Heart right ventricle (tissue), 16 donors: ENCODE data around the gene STK40. TPM values are rescaled to one million over a fixed set of nuclear protein-coding genes. Genes with fewer than 3 reads are reported as not detected.

Experiments used
- ATAC-seq, 8 donors: fragments of 200-7000 bp; cut with Tn5 transposase; one replicate each; pipeline ENCODE4 v1.9.1; 2020; ENCODE audit warnings: mild to moderate bottlenecking in 8 of 8, moderate library complexity in 8 of 8, moderate number of reproducible peaks in 1 of 8
- DNase-seq, 2 donors: peaks; one replicate each; pipeline ENCODE4 v3.0.0-alpha.2; 2020
- H3K27ac ChIP-seq, 10 donors: fragments of 200-600 bp; sonication (generic) in 2 of 10; one replicate each; pipeline versions ENCODE4 v1.5.0 to v1.8.0; 2020 to 2022; ENCODE audit warnings: mild to moderate bottlenecking in 3 of 10
- H3K27me3 ChIP-seq, 7 donors: fragments of 200-600 bp; one replicate each; pipeline ENCODE4 v1.8.0; 2021 to 2022; ENCODE audit warnings: mild to moderate bottlenecking in 2 of 7
- H3K36me3 ChIP-seq, 9 donors: fragments of 200-600 bp; sonication (generic) in 1 of 9; one replicate each; pipeline versions ENCODE4 v1.5.0 to v1.8.0; 2020 to 2022; ENCODE audit warnings: mild to moderate bottlenecking in 2 of 9
- H3K4me1 ChIP-seq, 9 donors: fragments of 200-600 bp; sonication (generic) in 1 of 9; one replicate each; pipeline versions ENCODE4 v1.5.0 to v1.8.0; 2020 to 2022; ENCODE audit warnings: mild to moderate bottlenecking in 4 of 9
- H3K4me3 ChIP-seq, 10 donors: fragments of 200-600 bp; sonication (generic) in 2 of 10; one replicate each; pipeline versions ENCODE4 v1.5.0 to v1.8.0; 2020 to 2022; ENCODE audit warnings: mild to moderate bottlenecking in 7 of 10, moderate library complexity in 2 of 10
- H3K9me3 ChIP-seq, 11 donors: fragments of 200-600 bp in 10 of 11; sonication (generic) in 2 of 11; one replicate each; pipeline versions ENCODE4 v1.5.0 to v1.8.0; 2013 to 2022; ENCODE audit warnings: mild to moderate bottlenecking in 2 of 11, control low read depth in 1 of 11, moderate library complexity in 1 of 11
- WGBS, 2 donors: extraction: QIAGEN DNeasy Blood & Tissue Kit; methylation state at CpG; one replicate each; pipeline ENCODE4 v1.1.7; 2013; ENCODE audit warnings: inconsistent platforms in 1 of 2; 5-methylcytosine and 5-hydroxymethylcytosine counted together
- intact Hi-C, 10 donors: fragments of 100-400 bp; cut with DNase I; formaldehyde crosslinking; loops; one replicate each; pipeline versions ENCODE4 v1.11.1 to v1.14.2; 2022
- polyA plus RNA-seq, 2 donors: library from polyadenylated mRNA; stranded (reverse); fragments of 200-250 nt; gene quantifications; one replicate each; pipeline ENCODE4 v1.2.3, GENCODE V29; 2013
- total RNA-seq, 10 donors: library from RNA; stranded (reverse); fragmentation: NEBNext Ultra II Directional in 3 of 10; extraction: Animal tissue kit (Norgen Biotek cat#: 25700) in 3 of 10; gene quantifications; one replicate each; pipeline versions ENCODE4 v1.2.1 to v1.2.4, GENCODE V29; 2021 to 2023
- TF ChIP-seq, protein P1 (sequence below), 9 donors: fragments of 200-600 bp; sonication (generic) in 2 of 9; IDR thresholded peaks; one replicate each; pipeline versions ENCODE4 v1.5.0 to v1.8.0; 2021 to 2022; ENCODE audit warnings: antibody characterized with exemption in 9 of 9, mild to moderate bottlenecking in 5 of 9, moderate library complexity in 1 of 9
- donor health status: Arrhythmogenic right ventricular cardiomyopathy.
- donor health status: ischemic (EF 13 %, LVEDD 7.1; RV severe dilation, severe dysfunction).
- donor health status: healthy with polysubstance abuse.
- donor health status: DM: no; HTN: yes; CAD: no.
- donor health status: DM: no; HTN: no; CAD: no.
- donor health status: ischemic (EF 25% LVEDD 6.9; RV normal size, moderate dysfunction).
- donor health status: ischemic (EF 25% LVEDD 5.7; RV mildly dilated, moderate dysfunction).
- donor health status: healthy.
- donor health status: DM: yes; HTN: yes; CAD: no.
- donor health status: Ischemic cardiomyopathy.
- donor health status: ischemic (EF 35%, LVEDD 5.7; RV mildly dilated, moderate dysfunction).
- donor health status: nonischemic (EF 11% LVEDD 7.7; RV severe dilation, severe dysfunction).
- donor health status: DM: yes; HTN: yes; CAD: no.
- donor health status: PGD.
- donor health status: ischemic (EF 29% LVEDD 5.4; RV normal size, mild dysfunction).
- donor health status: nonischemic (EF 23%, LVEDD 6.1; RV moderate dilation, normal function).

Gene STK40
- total and polyA plus RNA-seq, 12 donors: 15.5 to 81.6 (median 57.3) TPM

DNA sequence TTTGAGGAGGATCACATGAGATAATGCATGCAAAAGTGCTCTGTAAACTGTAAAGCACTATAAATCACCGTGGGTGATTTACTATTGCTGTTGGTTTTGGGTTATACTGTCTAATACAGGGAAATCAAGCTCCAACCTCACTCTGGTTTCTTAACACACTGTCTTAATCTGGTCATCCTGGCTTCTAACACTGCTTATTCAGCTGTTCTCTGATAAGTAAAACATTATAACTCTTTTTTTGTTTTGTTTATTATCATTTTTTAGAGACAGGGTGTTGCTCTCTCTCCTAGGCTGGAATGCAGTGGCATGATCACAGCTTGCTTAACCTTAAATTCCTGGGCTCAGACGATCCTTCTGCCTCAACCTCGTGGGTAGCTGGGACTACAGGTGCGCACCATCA lies 33.8 kb upstream of the STK40 start:
- DNase-seq (no peak), ATAC-seq (peak in 1 of 8 donors; percentile 6)
- 85 to 91% methylated on average over 4 of the region's 4 CpGs for WGBS, 2 donors
- Histone ChIP-seq H3K36me3 (peaks cover 0 to 39% (median 4%) of the 10 kb centered on the region in 9 donors), H3K4me1 (peaks cover 4 to 18% (median 13%) of the 10 kb centered on the region in 9 donors), H3K27ac (no peak overlapping the region), H3K27me3 (no peaks in the 10 kb centered on the region), H3K9me3 (no peaks in the 10 kb centered on the region), H3K4me3 (no peak overlapping the region)
- TF ChIP-seq, protein P1, sequence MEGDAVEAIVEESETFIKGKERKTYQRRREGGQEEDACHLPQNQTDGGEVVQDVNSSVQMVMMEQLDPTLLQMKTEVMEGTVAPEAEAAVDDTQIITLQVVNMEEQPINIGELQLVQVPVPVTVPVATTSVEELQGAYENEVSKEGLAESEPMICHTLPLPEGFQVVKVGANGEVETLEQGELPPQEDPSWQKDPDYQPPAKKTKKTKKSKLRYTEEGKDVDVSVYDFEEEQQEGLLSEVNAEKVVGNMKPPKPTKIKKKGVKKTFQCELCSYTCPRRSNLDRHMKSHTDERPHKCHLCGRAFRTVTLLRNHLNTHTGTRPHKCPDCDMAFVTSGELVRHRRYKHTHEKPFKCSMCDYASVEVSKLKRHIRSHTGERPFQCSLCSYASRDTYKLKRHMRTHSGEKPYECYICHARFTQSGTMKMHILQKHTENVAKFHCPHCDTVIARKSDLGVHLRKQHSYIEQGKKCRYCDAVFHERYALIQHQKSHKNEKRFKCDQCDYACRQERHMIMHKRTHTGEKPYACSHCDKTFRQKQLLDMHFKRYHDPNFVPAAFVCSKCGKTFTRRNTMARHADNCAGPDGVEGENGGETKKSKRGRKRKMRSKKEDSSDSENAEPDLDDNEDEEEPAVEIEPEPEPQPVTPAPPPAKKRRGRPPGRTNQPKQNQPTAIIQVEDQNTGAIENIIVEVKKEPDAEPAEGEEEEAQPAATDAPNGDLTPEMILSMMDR (IDR thresholded peaks at IDR 0.05): no peak
- intact Hi-C loops: loop anchor here in 3 of 10 donors (5.0 to 10.0 kb wide), 3 partner anchors 72 to 285 kb away; partner anchors contain the start of gene SH3D21 (in 2 of the 3)

DNA sequence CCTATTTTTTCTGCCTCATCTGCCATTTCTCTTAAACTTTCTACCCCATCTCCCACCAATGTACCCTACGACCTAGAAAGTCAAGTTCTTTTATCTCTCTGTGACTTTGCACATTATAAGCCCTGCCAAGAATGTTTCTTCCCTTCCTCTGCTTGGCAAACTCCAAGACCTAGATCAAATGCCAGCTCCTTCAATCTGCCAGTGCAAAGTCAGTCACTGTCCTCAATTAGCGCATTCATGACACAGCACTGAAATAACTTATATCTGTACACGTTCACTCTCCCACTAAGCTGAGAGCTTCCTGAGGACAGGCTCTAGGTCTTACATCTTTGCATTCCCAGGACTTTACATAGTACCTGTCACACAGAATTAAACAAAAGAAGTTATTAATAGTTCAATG lies 33.4 kb upstream of the STK40 start:
- H3K4me1 ChIP-seq: peaks cover 4 to 18% (median 13%) of the 10 kb centered on the region in 9 donors
- intact Hi-C loops: loop anchor here in 3 of 10 donors (5.0 to 10.0 kb wide), 3 partner anchors 72 to 284 kb away; partner anchors contain the start of gene SH3D21 (in 2 of the 3)
- ATAC-seq: peak in 3 of 8 donors; percentile 13 to 33 (median 27)

DNA sequence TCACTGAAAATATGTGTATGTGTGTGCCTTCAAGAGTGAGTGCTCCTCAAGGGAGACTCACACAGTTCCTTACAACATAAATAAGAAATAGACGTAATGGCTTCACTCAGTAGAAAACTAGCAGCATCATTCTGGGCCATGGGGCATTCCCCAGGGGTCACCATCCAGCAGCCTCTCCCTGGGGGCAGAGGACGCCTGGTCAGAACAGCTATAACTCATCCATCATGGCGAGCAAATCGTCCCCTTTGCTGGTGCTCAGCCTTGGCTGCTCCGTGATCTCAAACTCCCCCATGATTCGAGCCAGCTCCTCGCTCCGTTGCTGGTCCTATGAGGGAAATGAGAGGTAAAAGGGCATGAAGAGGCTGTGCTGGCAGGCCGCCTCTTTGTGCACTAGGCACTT lies 32.2 kb upstream of the STK40 start:
- Histone ChIP-seq H3K27ac (no peak overlapping the region), H3K27me3 (no peaks in the 10 kb centered on the region), H3K9me3 (no peaks in the 10 kb centered on the region), H3K36me3 (peaks cover 0 to 29% (median 0%) of the 10 kb centered on the region in 9 donors), H3K4me3 (no peak overlapping the region), H3K4me1 (peaks cover 4 to 18% (median 13%) of the 10 kb centered on the region in 9 donors)
- no peak for DNase-seq
- TF ChIP-seq, protein P1 (IDR thresholded peaks at IDR 0.05): no peak
- WGBS, 2 donors: 89 to 91% methylated on average over 9 of the region's 9 CpGs
- intact Hi-C loops: loop anchor here in 3 of 10 donors (5.0 to 10.0 kb wide), 3 partner anchors 71 to 283 kb away; partner anchors contain the start of gene SH3D21 (in 2 of the 3)
- no peak for ATAC-seq

More for the DNA sequence above, 33.4 kb upstream of the STK40 start:
- Histone ChIP-seq H3K27me3 (no peaks in the 10 kb centered on the region), H3K9me3 (no peaks in the 10 kb centered on the region), H3K27ac (no peak overlapping the region), H3K4me3 (no peak overlapping the region), H3K36me3 (peaks cover 0 to 35% (median under 1%) of the 10 kb centered on the region in 9 donors)
- 45 to 58% methylated on average over 3 of the region's 3 CpGs for WGBS, 2 donors
- TF ChIP-seq, protein P1 (IDR thresholded peaks at IDR 0.05): no peak
- no peak for DNase-seq

DNA sequence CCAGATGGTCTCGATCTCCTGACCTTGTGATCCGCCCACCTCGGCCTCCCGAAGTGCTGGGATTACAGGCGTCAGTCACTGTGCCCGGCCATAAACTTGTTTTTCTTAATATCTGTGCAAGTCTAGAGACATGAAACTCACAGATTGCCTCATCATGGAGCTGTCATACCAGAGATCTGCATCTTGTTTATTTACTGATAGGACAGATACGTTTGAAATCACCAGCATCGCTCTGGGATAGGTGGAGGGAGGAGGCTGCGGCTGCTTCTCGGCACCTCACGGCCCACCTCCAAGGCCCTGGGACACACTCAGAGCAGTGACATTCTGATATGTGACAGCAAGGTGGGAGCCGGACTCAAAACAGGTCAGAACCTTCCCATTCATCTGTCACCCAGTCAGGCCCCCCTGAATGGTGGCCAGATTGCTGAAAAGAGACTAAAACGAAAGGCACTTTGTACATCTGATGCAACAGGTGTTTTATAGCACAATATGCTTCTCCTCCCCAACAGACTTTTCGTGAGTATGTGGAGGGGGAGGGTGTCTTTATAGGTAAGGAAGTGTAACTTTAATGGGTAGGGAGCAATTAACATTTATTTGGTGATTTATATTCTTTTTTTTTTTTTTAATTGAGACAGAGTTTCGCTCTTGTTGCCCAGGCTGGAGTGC lies 30.1 kb upstream of the STK40 start:
- no peak for ATAC-seq
- H3K9me3 ChIP-seq: no peaks in the 10 kb centered on the region
- 89 to 91% methylated on average over 15 of the region's 15 CpGs for WGBS, 2 donors
- no peaks in the 10 kb centered on the region for H3K27me3 ChIP-seq
- H3K4me1 ChIP-seq: peaks cover 4 to 15% (median 13%) of the 10 kb centered on the region in 9 donors
- H3K27ac ChIP-seq: no peak overlapping the region
- TF ChIP-seq, protein P1 (IDR thresholded peaks at IDR 0.05): no peak
- peaks cover 0 to 11% (median 0%) of the 10 kb centered on the region in 9 donors for H3K36me3 ChIP-seq
- no peak overlapping the region for H3K4me3 ChIP-seq
- intact Hi-C loops: loop anchor here in 3 of 10 donors (5.0 to 10.0 kb wide), 3 partner anchors 68 to 281 kb away; partner anchors contain the start of gene SH3D21 (in 2 of the 3)
- DNase-seq: no peak
